Measurements from ENCODE around the gene SLC30A1. TPM values are rescaled to one million over a fixed set of nuclear protein-coding genes. Genes with fewer than 3 reads are reported as not detected.

The SLC30A1 gene
- total RNA-seq, 4 donors from 2014 or later, result 1.3 to 3.0 (median 2.1) TPM

GRCh38 chr1:211616231-211616964, 37.4 kb upstream of the SLC30A1 start:
- TF ChIP-seq POLR2A (IDR thresholded peaks at IDR 0.05), result no peak
- TF ChIP-seq, protein P1, sequence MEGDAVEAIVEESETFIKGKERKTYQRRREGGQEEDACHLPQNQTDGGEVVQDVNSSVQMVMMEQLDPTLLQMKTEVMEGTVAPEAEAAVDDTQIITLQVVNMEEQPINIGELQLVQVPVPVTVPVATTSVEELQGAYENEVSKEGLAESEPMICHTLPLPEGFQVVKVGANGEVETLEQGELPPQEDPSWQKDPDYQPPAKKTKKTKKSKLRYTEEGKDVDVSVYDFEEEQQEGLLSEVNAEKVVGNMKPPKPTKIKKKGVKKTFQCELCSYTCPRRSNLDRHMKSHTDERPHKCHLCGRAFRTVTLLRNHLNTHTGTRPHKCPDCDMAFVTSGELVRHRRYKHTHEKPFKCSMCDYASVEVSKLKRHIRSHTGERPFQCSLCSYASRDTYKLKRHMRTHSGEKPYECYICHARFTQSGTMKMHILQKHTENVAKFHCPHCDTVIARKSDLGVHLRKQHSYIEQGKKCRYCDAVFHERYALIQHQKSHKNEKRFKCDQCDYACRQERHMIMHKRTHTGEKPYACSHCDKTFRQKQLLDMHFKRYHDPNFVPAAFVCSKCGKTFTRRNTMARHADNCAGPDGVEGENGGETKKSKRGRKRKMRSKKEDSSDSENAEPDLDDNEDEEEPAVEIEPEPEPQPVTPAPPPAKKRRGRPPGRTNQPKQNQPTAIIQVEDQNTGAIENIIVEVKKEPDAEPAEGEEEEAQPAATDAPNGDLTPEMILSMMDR (IDR thresholded peaks at IDR 0.05 in 4 of 5, conservative IDR thresholded peaks at IDR 0.05 in 1 of 5), result no peak
- DNase-seq (peak in 1 of 2 donors; percentile 28), ATAC-seq (no peak)
- intact Hi-C loops (cut with DNase I; ENCODE audit: low total_unique reads) (no loop called here), in situ Hi-C loops (cut with MboI; ENCODE audit: low sequenced_read_pairs in 4 of 4) (no loop called here)
- H3K27me3 ChIP-seq, result no peaks in the 10 kb centered on the region
- H3K27ac ChIP-seq, result no peak overlapping the region
- no peak overlapping the region for H3K4me3 ChIP-seq
- H3K36me3 ChIP-seq, result no peaks in the 10 kb centered on the region
- H3K4me1 ChIP-seq, result peaks cover 6 to 8% of the 10 kb centered on the region in 2 donors
- H3K9me3 ChIP-seq, result no peaks in the 10 kb centered on the region

DNA sequence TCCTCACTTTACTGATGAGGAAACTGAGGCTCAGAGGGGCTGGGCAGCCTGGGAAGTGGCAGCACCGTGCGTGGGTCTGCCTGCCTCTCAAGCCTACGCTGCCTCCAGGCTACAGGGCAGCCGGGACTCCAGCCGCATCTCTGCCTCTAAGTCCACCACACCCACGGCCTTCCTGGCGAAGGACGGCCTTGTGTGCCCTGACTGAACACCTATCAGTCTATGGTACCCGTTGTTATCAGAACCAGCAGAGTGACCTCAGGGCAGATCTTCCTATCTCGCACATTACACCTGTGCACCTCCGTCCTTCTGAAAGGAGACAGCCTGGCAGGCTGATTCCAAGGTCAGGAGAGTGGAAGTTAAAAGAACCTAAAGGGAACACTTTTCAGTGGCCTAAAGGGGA, 35.7 kb upstream of the SLC30A1 start:
- no peaks in the 10 kb centered on the region for H3K9me3 ChIP-seq
- DNase-seq, result no peak
- H3K4me1 ChIP-seq, result peaks cover 6 to 8% of the 10 kb centered on the region in 2 donors
- in situ Hi-C loops (cut with MboI; ENCODE audit: low sequenced_read_pairs in 4 of 4), result no loop called here
- no peaks in the 10 kb centered on the region for H3K27me3 ChIP-seq
- no peak overlapping the region for H3K27ac ChIP-seq
- intact Hi-C loops (cut with DNase I; ENCODE audit: low total_unique reads), result no loop called here
- ATAC-seq, result no peak
- TF ChIP-seq POLR2A (IDR thresholded peaks at IDR 0.05), result no peak
- TF ChIP-seq, protein P1 (IDR thresholded peaks at IDR 0.05 in 4 of 5, conservative IDR thresholded peaks at IDR 0.05 in 1 of 5), result no peak
- no peaks in the 10 kb centered on the region for H3K36me3 ChIP-seq
- H3K4me3 ChIP-seq, result no peak overlapping the region

DNA sequence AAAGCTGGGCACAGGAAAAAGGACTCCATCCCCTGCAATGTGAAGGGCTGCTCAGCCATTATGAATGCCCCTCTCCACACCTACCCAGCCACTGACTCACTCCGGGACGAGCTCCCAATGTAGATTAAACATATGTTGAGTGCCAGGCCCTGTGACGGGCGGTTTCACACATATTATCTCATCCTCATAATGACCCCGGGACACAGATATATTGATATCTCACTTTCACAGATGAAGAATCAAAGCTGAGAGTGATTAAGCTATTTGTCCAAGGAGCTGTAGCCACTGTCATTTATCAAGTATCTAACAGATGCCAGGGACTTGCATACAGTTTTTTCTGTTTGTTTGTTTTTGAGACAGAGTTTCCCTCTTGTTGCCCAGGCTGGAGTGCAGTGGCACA, 35.0 kb upstream of the SLC30A1 start:
- H3K9me3 ChIP-seq, result no peaks in the 10 kb centered on the region
- peak overlapping the region in 1 of 4 donors; percentile 67 for H3K27ac ChIP-seq
- in situ Hi-C loops (cut with MboI; ENCODE audit: low sequenced_read_pairs in 4 of 4), result no loop called here
- H3K4me3 ChIP-seq, result no peak overlapping the region
- no peaks in the 10 kb centered on the region for H3K27me3 ChIP-seq
- intact Hi-C loops (cut with DNase I; ENCODE audit: low total_unique reads), result no loop called here
- ATAC-seq (no peak), DNase-seq (no peak)
- H3K36me3 ChIP-seq, result no peaks in the 10 kb centered on the region
- TF ChIP-seq, protein P1 (IDR thresholded peaks at IDR 0.05 in 4 of 5, conservative IDR thresholded peaks at IDR 0.05 in 1 of 5), result no peak
- TF ChIP-seq POLR2A (IDR thresholded peaks at IDR 0.05), result no peak
- peaks cover 6 to 8% of the 10 kb centered on the region in 2 donors for H3K4me1 ChIP-seq

- Histone ChIP-seq H3K4me1 (peaks cover 6 to 8% of the 10 kb centered on the region in 2 donors), H3K27ac (peak overlapping the region; percentile 7 to 67 (median 50)), H3K27me3 (no peaks in the 10 kb centered on the region), H3K36me3 (no peaks in the 10 kb centered on the region), H3K4me3 (no peak overlapping the region), H3K9me3 (no peaks in the 10 kb centered on the region)
- peak; percentile 87 to 90 for ATAC-seq
- DNase-seq, result peak; percentile 70 to 85
- TF ChIP-seq, protein P1 (IDR thresholded peaks at IDR 0.05 in 4 of 5, conservative IDR thresholded peaks at IDR 0.05 in 1 of 5), result no peak
- no peak for TF ChIP-seq POLR2A (IDR thresholded peaks at IDR 0.05)
- intact Hi-C loops (cut with DNase I; ENCODE audit: low total_unique reads) (no loop called here), in situ Hi-C loops (cut with MboI; ENCODE audit: low sequenced_read_pairs in 4 of 4) (no loop called here)
Measured at GRCh38 chr1:211613108-211613947, 34.4 kb upstream of the SLC30A1 start.
